ENCODE results near the gene IRX6. TPM values are rescaled to one million over a fixed set of nuclear protein-coding genes. Genes with fewer than 3 reads are reported as not detected.

The IRX6 gene
- total and polyA plus RNA-seq, 8 donors, result 0.02 to 0.08 (median 0.04) TPM; not detected in 5

- no peak for TF ChIP-seq CTCF (IDR thresholded peaks at IDR 0.05)
- ATAC-seq (no peak), FAIRE-seq (no peak), DNase-seq (no peak)
- Histone ChIP-seq H3K36me3 (no peaks in the 10 kb centered on the region), H3K4me1 (no peaks in the 10 kb centered on the region), H3K9me3 (no peaks in the 10 kb centered on the region), H3K27me3 (no peaks in the 10 kb centered on the region), H3K4me3 (no peak overlapping the region), H3K27ac (no peak overlapping the region)
- intact Hi-C loops (cut with DNase I), result no loop called here
- 51 to 56% methylated on average over 2 of the region's 2 CpGs for WGBS, 2 donors
Measured at GRCh38 chr16:55285586-55285985, 38.4 kb upstream of the IRX6 start.

- no peak for FAIRE-seq
- no peak for ATAC-seq
- intact Hi-C loops (cut with DNase I), result no loop called here
- H3K4me3 ChIP-seq, result no peak overlapping the region
- H3K27me3 ChIP-seq, result no peaks in the 10 kb centered on the region
- no peak for DNase-seq
- H3K27ac ChIP-seq, result no peak overlapping the region
- 26 to 29% methylated on average over 2 of the region's 2 CpGs for WGBS, 2 donors
- H3K4me1 ChIP-seq, result no peaks in the 10 kb centered on the region
- no peak for TF ChIP-seq CTCF (IDR thresholded peaks at IDR 0.05)
- no peaks in the 10 kb centered on the region for H3K36me3 ChIP-seq
- no peaks in the 10 kb centered on the region for H3K9me3 ChIP-seq
Measured at GRCh38 chr16:55289353-55289752, 34.6 kb upstream of the IRX6 start.

- no peak for FAIRE-seq
- 81 to 83% methylated on average over 6 of the region's 6 CpGs for WGBS, 2 donors
- Histone ChIP-seq H3K4me1 (no peaks in the 10 kb centered on the region), H3K9me3 (no peaks in the 10 kb centered on the region), H3K27ac (no peak overlapping the region), H3K27me3 (no peaks in the 10 kb centered on the region), H3K4me3 (no peak overlapping the region), H3K36me3 (no peaks in the 10 kb centered on the region)
- no peak for DNase-seq
- no peak for ATAC-seq
- intact Hi-C loops (cut with DNase I), result no loop called here
- no peak for TF ChIP-seq CTCF (IDR thresholded peaks at IDR 0.05)
Measured at GRCh38 chr16:55291847-55292246, 32.2 kb upstream of the IRX6 start.

GRCh38 chr16:55292491-55292890, 31.5 kb upstream of the IRX6 start:
- TF ChIP-seq CTCF (IDR thresholded peaks at IDR 0.05), result no peak
- DNase-seq (no peak), FAIRE-seq (no peak), ATAC-seq (no peak)
- H3K9me3 ChIP-seq, result no peaks in the 10 kb centered on the region
- H3K4me3 ChIP-seq, result no peak overlapping the region
- no peak overlapping the region for H3K27ac ChIP-seq
- H3K4me1 ChIP-seq, result no peaks in the 10 kb centered on the region
- no peaks in the 10 kb centered on the region for H3K27me3 ChIP-seq
- WGBS, 2 donors, result 79 to 85% methylated on average over 1 of the region's 1 CpG
- H3K36me3 ChIP-seq, result no peaks in the 10 kb centered on the region
- intact Hi-C loops (cut with DNase I), result no loop called here

- Histone ChIP-seq H3K4me1 (no peaks in the 10 kb centered on the region), H3K9me3 (no peaks in the 10 kb centered on the region), H3K27ac (no peak overlapping the region), H3K27me3 (no peaks in the 10 kb centered on the region), H3K36me3 (no peaks in the 10 kb centered on the region), H3K4me3 (no peak overlapping the region)
- ATAC-seq (no peak), FAIRE-seq (no peak), DNase-seq (no peak)
- intact Hi-C loops (cut with DNase I), result no loop called here
- TF ChIP-seq CTCF (IDR thresholded peaks at IDR 0.05), result no peak
- WGBS, 2 donors, result 70 to 76% methylated on average over 4 of the region's 4 CpGs
Measured at GRCh38 chr16:55294129-55294528, 29.9 kb upstream of the IRX6 start.

All from pancreas (tissue), 10 donors.